GM12878 (cell line): ENCODE results near the gene C4orf36. TPM values are rescaled to one million over a fixed set of nuclear protein-coding genes. Genes with fewer than 3 reads are reported as not detected.

ENCODE experiments used
- ATAC-seq: fragments of 200-7000 bp; cut with Tn5 transposase; 3 replicates; pipeline ENCODE4 v1.9.1; 2020; ENCODE audit warnings: mild to moderate bottlenecking, moderate library complexity
- BruUV-seq: library from RNA; stranded (reverse); fragments of 400-500 nt; replicated peaks from 2 replicates; lab custom pipeline; 2021; lab: Mats Ljungman, UMichigan
- CTCF ChIA-PET: fragments of 300-600 bp; sonication (Branson Sonifier 250); formaldehyde crosslinking; extraction: SDS; loops from one replicate; lab custom pipeline; 2021; ENCODE audit warnings: inconsistent platforms; lab: Yijun Ruan, JAX
- POLR2A ChIA-PET: fragments of 350-600 bp; formaldehyde crosslinking; extraction: SDS; loops from one replicate; lab custom pipeline; 2021; ENCODE audit warnings: inconsistent platforms; lab: Charles Lee
- RAD21 ChIA-PET: fragments of 300-600 bp; sonication (Branson Sonifier 250); formaldehyde crosslinking; loops from one replicate; lab custom pipeline; 2023; ENCODE audit warnings: antibody characterized with exemption; ENCODE audit not compliant: unreplicated experiment; lab: Charles Lee
- SMC1A ChIA-PET: fragments of 300-600 bp; sonication (Branson Sonifier 250); formaldehyde crosslinking; loops from one replicate; lab custom pipeline; 2023; ENCODE audit not compliant: unreplicated experiment, uncharacterized antibody; lab: Charles Lee
- DNase-seq: peaks from one replicate; pipeline ENCODE4 v3.0.0-alpha.2; 2011; ENCODE audit warnings: low read depth, low spot score
- FAIRE-seq: peaks from 3 replicates; lab custom pipeline; 2011; peaks lifted over from hg19 to GRCh38; lab: Jason Lieb, UNC
- H2AFZ ChIP-seq: 2 replicates; pipeline ENCODE4 v1.6.0; 2011; ENCODE audit warnings: low read depth, low read length, control low read depth; ENCODE audit not compliant: control insufficient read depth
- H3K27ac ChIP-seq: 2 replicates; pipeline ENCODE4 v1.5.1; 2011; ENCODE audit warnings: control low read depth; ENCODE audit not compliant: control insufficient read depth, insufficient read depth
- H3K27me3 ChIP-seq, 2 experiments: replicated peaks in 1 of 2; 2 replicates each; pipeline versions ENCODE4 v1.6.0 to v1.6.1; 2011; ENCODE audit warnings: low read length in 1 of 2; ENCODE audit not compliant: control insufficient read depth in 2 of 2, insufficient read depth in 2 of 2
- H3K36me3 ChIP-seq, 2 experiments: 2 replicates each; pipeline ENCODE4 v1.5.1; 2011; ENCODE audit warnings: low read length in 1 of 2; ENCODE audit not compliant: control insufficient read depth in 2 of 2, insufficient read depth in 2 of 2
- H3K4me1 ChIP-seq: 2 replicates; pipeline ENCODE4 v1.6.1; 2011; ENCODE audit warnings: mild to moderate bottlenecking, low read length, moderate library complexity, mixed read lengths; ENCODE audit not compliant: control insufficient read depth, insufficient read depth
- H3K4me2 ChIP-seq: 2 replicates; pipeline ENCODE4 v1.6.0; 2011; ENCODE audit warnings: control low read depth; ENCODE audit not compliant: control insufficient read depth, insufficient read depth
- H3K4me3 ChIP-seq: fragments of 200-600 bp; sonication (generic); 2 replicates; pipeline ENCODE4 v1.5.1; 2016
- H3K79me2 ChIP-seq: 2 replicates; pipeline ENCODE4 v1.6.0; 2011; ENCODE audit warnings: low read length; ENCODE audit not compliant: control insufficient read depth, insufficient read depth
- H3K9ac ChIP-seq: 2 replicates; pipeline ENCODE4 v1.8.0; 2011; ENCODE audit warnings: low read length, control low read depth, mixed read lengths; ENCODE audit not compliant: control insufficient read depth, insufficient read depth
- H3K9me3 ChIP-seq: replicated peaks from 3 replicates; pipeline ENCODE4 v1.5.1; 2011; ENCODE audit warnings: mild to moderate bottlenecking, low read length; ENCODE audit not compliant: control insufficient read depth, insufficient read depth
- H4K20me1 ChIP-seq: 2 replicates; pipeline ENCODE4 v1.6.0; 2011; ENCODE audit not compliant: control insufficient read depth, insufficient read depth
- BRCA1 ChIP-seq: IDR thresholded peaks from 2 replicates; pipeline ENCODE4 v1.6.1; 2011; ENCODE audit warnings: low read depth, low read length, improper control_type of control experiment
- HDGF ChIP-seq: fragments of 450-650 bp; IDR thresholded peaks from 2 replicates; pipeline ENCODE4 v1.6.1; 2016; ENCODE audit warnings: antibody characterized with exemption
- MYB ChIP-seq: fragments of 150-350 bp; IDR thresholded peaks from 2 replicates; pipeline ENCODE4 v1.6.1; 2014; ENCODE audit warnings: mild to moderate bottlenecking, low read depth, low read length, borderline replicate concordance
- RAD21 ChIP-seq: IDR thresholded peaks from 2 replicates; pipeline ENCODE4 v1.6.1; 2011; ENCODE audit warnings: mild to moderate bottlenecking, low read depth, low read length, moderate library complexity; ENCODE audit not compliant: insufficient read depth
- RB1 ChIP-seq: fragments of 450-650 bp; formaldehyde crosslinking; IDR thresholded peaks from 2 replicates; pipeline ENCODE4 v1.6.1; 2017; ENCODE audit warnings: mild to moderate bottlenecking, borderline replicate concordance
- RELB ChIP-seq: fragments of 450-650 bp; IDR thresholded peaks from 2 replicates; pipeline ENCODE4 v1.6.1; 2017; ENCODE audit warnings: low read depth, mild to moderate bottlenecking, moderate library complexity
- YBX1 ChIP-seq: fragments of 450-650 bp; IDR thresholded peaks from 2 replicates; pipeline ENCODE4 v1.6.1; 2016; ENCODE audit warnings: antibody characterized with exemption
- ZNF592 ChIP-seq: fragments of 450-650 bp; IDR thresholded peaks from 2 replicates; pipeline ENCODE4 v1.6.1; 2017; ENCODE audit warnings: mild to moderate bottlenecking, moderate library complexity
- WGBS: methylation state at CpG from one replicate; pipeline ENCODE4 v1.1.6; 2016; ENCODE audit warnings: low lambda C conversion rate; ENCODE audit not compliant: insufficient replicate concordance, insufficient coverage; ENCODE audit errors: missing lambda C conversion rate; 5-methylcytosine and 5-hydroxymethylcytosine counted together
- in situ Hi-C: fragments of 300-500 bp; cut with MboI; formaldehyde crosslinking; loops from 9 replicates; pipeline ENCODE4 v1.14.3; 2018; ENCODE audit warnings: mixed read lengths
- intact Hi-C: fragments of 100-400 bp; cut with micrococcal nuclease; formaldehyde crosslinking; loops from one replicate; pipeline ENCODE4 v1.14.2; 2022; ENCODE audit not compliant: unreplicated experiment
- polyA plus RNA-seq, 11 experiments: library from polyadenylated mRNA; depleted of rRNA in 4 of 11; unstranded in 6 of 11; stranded (reverse) in 5 of 11; fragments of >200 nt; fragmentation: Nextera tagmentation in 4 of 11; fragmentation: Illumina TruSeq in 1 of 11; extraction: Ambion mirVana in 4 of 11; extraction: Trizol in 1 of 11; gene quantifications; 1 replicate in 1 of 11; 2 replicates in 10 of 11; pipeline versions ENCODE4 v1.2.1 to v1.2.3, GENCODE V29; 2011 to 2016; ENCODE audit warnings: inconsistent platforms in 2 of 11, missing spikeins in 2 of 11, low read depth in 1 of 11
- total RNA-seq, 4 experiments: library from RNA; depleted of rRNA in 3 of 4; stranded (reverse); fragments of >200 nt in 3 of 4; fragmentation: Illumina TruSeq in 1 of 4; extraction: Trizol in 1 of 4; gene quantifications; 2 replicates each; pipeline versions ENCODE4 v1.2.1 to v1.2.3, GENCODE V29; 2013 to 2021
- TF ChIP-seq, protein P1 (sequence below): fragments of 450-650 bp; formaldehyde crosslinking; IDR thresholded peaks from 2 replicates; pipeline ENCODE4 v1.5.0; 2022; ENCODE audit warnings: mild to moderate bottlenecking, missing genetic modification characterization
- TF ChIP-seq, protein P2 (sequence below): IDR thresholded peaks from 2 replicates; pipeline ENCODE4 v1.6.1; 2011; ENCODE audit warnings: borderline replicate concordance, low read depth, mild to moderate bottlenecking, moderate library complexity, mixed read lengths, low read length; ENCODE audit not compliant: insufficient read depth; ENCODE audit errors: extremely low read length

C4orf36 gene
- total and polyA plus RNA-seq, 10 of the 15 experiments (the other 5 are each of a cell fraction or from before 2014, with no cell fraction given): 0.35 to 2.7 (median 1.3) TPM; not detected in 2

DNA sequence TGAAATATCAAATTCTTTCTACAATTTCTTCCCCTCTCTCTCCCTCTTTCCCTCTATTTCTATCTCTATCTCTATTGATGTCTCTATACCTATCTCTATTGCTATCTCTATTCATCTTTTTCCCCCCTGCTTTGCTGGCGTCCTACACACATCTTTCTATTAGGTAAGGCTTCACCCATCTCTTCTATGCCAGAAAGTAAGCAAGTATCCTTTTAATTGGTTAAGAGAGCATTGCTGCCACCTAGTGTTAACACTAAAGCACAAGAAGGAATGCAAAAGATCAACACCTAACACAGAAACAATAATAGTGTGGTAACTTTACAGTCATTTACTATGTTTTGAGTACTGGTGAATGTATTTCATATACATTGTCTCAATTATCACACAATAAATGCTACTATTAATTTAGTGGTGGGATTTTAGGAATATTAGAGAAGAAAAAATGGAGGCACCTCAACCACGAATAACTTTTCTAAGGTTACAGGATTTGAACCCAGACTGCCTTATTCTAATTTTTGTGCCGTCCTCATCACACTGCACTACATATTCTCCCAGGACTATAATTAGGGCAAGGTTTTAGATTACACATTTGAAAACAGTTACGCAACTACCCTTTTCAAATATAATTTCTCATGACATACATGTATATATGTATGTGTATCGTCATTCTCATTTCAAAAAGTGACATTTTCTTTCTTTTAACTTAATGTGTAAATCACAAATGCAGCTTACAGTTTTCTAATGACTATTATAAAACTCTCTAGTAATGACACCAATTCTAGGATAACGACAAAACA is 3.7 kb upstream of the C4orf36 start:
- RAD21 ChIA-PET: interaction anchor here (0.7 to 1.5 kb wide), 5 partner anchors 302 to 397 kb away, joined by 3 to 79 read pairs (median 10); partner anchors contain the start of gene PTPN13
- no peak overlapping the region for H3K4me3 ChIP-seq
- no peaks in the 10 kb centered on the region for H3K79me2 ChIP-seq
- H3K4me2 ChIP-seq: no peak overlapping the region
- no peak overlapping the region for H3K27ac ChIP-seq
- 56% methylated on average over 6 of the region's 6 CpGs for WGBS
- H3K27me3 ChIP-seq: no peaks in the 10 kb centered on the region
- H3K9ac ChIP-seq: no peak overlapping the region
- no peak for DNase-seq
- in situ Hi-C loops (loop anchor here (5.0 kb wide), 1 partner anchor 399 kb away; no protein-coding TSS in a partner anchor), intact Hi-C loops (loop anchor here (1.0 to 10.0 kb wide), 3 partner anchors 301 to 851 kb away; partner anchors contain the start of gene PTPN13)
- ATAC-seq: peak; percentile 65
- H3K36me3 ChIP-seq: no peaks in the 10 kb centered on the region
- CTCF ChIA-PET: interaction anchor here (1.0 to 11.3 kb wide), 5 partner anchors 26 to 398 kb away, joined by 3 to 307 read pairs (median 30); no protein-coding TSS in a partner anchor
- no peaks in the 10 kb centered on the region for H3K4me1 ChIP-seq
- BruUV-seq: no TSS peak
- H4K20me1 ChIP-seq: no peaks in the 10 kb centered on the region
- no peaks in the 10 kb centered on the region for H3K9me3 ChIP-seq
- no peak overlapping the region for H2AFZ ChIP-seq
- POLR2A ChIA-PET: interaction anchor here (0.7 to 1.1 kb wide), 2 partner anchors 150 to 302 kb away, joined by 3 read pairs; partner anchors contain the start of gene PTPN13
- SMC1A ChIA-PET: interaction anchor here (0.9 to 8.7 kb wide), 8 partner anchors 38 to 400 kb away, joined by 3 to 190 read pairs (median 6); no protein-coding TSS in a partner anchor
- peak; percentile 75 for FAIRE-seq
- TF ChIP-seq RB1 (no peak), RAD21 (peak; percentile 97), RELB (0 out of 2 replicates have a peak, but pooled peaks have one; percentile 35), YBX1 (peak; percentile 75; the same call in 1 of the 2 replicates), ZNF592 (peak; percentile 75; the same call in 1 of the 2 replicates), HDGF (no peak), MYB (no peak), BRCA1 (no peak)
- TF ChIP-seq, protein P1, sequence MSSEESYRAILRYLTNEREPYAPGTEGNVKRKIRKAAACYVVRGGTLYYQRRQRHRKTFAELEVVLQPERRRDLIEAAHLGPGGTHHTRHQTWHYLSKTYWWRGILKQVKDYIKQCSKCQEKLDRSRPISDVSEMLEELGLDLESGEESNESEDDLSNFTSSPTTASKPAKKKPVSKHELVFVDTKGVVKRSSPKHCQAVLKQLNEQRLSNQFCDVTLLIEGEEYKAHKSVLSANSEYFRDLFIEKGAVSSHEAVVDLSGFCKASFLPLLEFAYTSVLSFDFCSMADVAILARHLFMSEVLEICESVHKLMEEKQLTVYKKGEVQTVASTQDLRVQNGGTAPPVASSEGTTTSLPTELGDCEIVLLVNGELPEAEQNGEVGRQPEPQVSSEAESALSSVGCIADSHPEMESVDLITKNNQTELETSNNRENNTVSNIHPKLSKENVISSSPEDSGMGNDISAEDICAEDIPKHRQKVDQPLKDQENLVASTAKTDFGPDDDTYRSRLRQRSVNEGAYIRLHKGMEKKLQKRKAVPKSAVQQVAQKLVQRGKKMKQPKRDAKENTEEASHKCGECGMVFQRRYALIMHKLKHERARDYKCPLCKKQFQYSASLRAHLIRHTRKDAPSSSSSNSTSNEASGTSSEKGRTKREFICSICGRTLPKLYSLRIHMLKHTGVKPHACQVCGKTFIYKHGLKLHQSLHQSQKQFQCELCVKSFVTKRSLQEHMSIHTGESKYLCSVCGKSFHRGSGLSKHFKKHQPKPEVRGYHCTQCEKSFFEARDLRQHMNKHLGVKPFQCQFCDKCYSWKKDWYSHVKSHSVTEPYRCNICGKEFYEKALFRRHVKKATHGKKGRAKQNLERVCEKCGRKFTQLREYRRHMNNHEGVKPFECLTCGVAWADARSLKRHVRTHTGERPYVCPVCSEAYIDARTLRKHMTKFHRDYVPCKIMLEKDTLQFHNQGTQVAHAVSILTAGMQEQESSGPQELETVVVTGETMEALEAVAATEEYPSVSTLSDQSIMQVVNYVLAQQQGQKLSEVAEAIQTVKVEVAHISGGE: no peak
- TF ChIP-seq, protein P2, sequence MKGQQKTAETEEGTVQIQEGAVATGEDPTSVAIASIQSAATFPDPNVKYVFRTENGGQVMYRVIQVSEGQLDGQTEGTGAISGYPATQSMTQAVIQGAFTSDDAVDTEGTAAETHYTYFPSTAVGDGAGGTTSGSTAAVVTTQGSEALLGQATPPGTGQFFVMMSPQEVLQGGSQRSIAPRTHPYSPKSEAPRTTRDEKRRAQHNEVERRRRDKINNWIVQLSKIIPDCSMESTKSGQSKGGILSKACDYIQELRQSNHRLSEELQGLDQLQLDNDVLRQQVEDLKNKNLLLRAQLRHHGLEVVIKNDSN: no peak
